Measurements from ENCODE around the gene SPG21.

DNA sequence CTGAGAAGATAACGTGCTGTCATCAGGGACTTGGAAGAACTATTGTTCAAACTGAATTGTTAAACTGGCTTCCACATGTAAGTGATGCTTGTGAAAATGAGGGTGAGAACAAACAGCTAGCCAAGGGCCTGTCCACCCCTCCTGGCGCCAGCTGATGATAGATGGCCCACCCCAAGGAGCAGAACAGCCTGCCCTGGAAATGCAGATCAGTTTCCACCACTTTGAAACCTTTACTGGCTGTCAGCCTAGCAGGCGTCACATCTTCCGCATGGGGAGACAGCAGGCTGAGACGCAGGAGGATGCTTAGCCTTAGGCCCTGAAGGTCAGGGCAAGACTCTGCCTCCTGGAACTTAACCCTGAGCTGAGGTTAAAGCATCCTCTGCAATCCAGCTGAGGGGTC lies 49.1 kb upstream of the SPG21 start:
- TF ChIP-seq, protein P1, sequence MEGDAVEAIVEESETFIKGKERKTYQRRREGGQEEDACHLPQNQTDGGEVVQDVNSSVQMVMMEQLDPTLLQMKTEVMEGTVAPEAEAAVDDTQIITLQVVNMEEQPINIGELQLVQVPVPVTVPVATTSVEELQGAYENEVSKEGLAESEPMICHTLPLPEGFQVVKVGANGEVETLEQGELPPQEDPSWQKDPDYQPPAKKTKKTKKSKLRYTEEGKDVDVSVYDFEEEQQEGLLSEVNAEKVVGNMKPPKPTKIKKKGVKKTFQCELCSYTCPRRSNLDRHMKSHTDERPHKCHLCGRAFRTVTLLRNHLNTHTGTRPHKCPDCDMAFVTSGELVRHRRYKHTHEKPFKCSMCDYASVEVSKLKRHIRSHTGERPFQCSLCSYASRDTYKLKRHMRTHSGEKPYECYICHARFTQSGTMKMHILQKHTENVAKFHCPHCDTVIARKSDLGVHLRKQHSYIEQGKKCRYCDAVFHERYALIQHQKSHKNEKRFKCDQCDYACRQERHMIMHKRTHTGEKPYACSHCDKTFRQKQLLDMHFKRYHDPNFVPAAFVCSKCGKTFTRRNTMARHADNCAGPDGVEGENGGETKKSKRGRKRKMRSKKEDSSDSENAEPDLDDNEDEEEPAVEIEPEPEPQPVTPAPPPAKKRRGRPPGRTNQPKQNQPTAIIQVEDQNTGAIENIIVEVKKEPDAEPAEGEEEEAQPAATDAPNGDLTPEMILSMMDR (conservative IDR thresholded peaks at IDR 0.05; ENCODE audit: low read depth, low read length), result no peak
- TF ChIP-seq EZH2 (IDR thresholded peaks at IDR 0.05; ENCODE audit: low read length, unreplicated experiment) (no peak), EZH2phosphoT487 (IDR thresholded peaks at IDR 0.05; ENCODE audit: borderline replicate concordance, low read length) (no peak)

Measured in PC-3 (cell line).